Right lobe of liver (tissue), 6 donors: ENCODE data around the gene ZNF687. TPM values are rescaled to one million over a fixed set of nuclear protein-coding genes. Genes with fewer than 3 reads are reported as not detected.

ENCODE experiments used
- ATAC-seq, 4 donors: fragments of 200-7000 bp; cut with Tn5 transposase; one replicate each; pipeline ENCODE4 v1.9.1; 2020; ENCODE audit warnings: mild to moderate bottlenecking in 4 of 4, moderate library complexity in 4 of 4
- DNase-seq, 3 donors: peaks; one replicate each; pipeline ENCODE4 v3.0.0-alpha.2; 2020
- H3K27ac ChIP-seq, 3 donors: fragments of 200-600 bp; one replicate each; pipeline ENCODE4 v1.8.0; 2022
- H3K27me3 ChIP-seq, 2 donors: fragments of 200-600 bp; one replicate each; pipeline ENCODE4 v1.8.0; 2022
- H3K36me3 ChIP-seq, 4 donors: fragments of 200-600 bp; sonication (generic) in 1 of 4; one replicate each; pipeline versions ENCODE4 v1.5.1 to v1.8.0; 2017 to 2022; ENCODE audit warnings: control low read depth in 1 of 4
- H3K4me1 ChIP-seq, 4 donors: fragments of 200-600 bp; sonication (generic) in 1 of 4; one replicate each; pipeline versions ENCODE4 v1.5.1 to v1.8.0; 2017 to 2022; ENCODE audit warnings: control low read depth in 1 of 4
- H3K4me3 ChIP-seq, 3 donors: fragments of 200-600 bp; one replicate each; pipeline ENCODE4 v1.8.0; 2022
- H3K9me3 ChIP-seq, 4 donors: fragments of 200-600 bp; sonication (generic) in 1 of 4; one replicate each; pipeline versions ENCODE4 v1.5.1 to v1.8.0; 2017 to 2022; ENCODE audit warnings: control low read depth in 1 of 4
- POLR2A ChIP-seq: fragments of 450-650 bp; IDR thresholded peaks from one replicate; pipeline ENCODE4 v1.6.1; 2017; ENCODE audit warnings: antibody characterized with exemption, mild to moderate bottlenecking
- WGBS: methylation state at CpG from one replicate; pipeline ENCODE4 v1.1.6; 2018; ENCODE audit warnings: low coverage, low lambda C conversion rate; ENCODE audit not compliant: insufficient coverage; ENCODE audit errors: missing lambda C conversion rate; 5-methylcytosine and 5-hydroxymethylcytosine counted together
- intact Hi-C, 2 donors: fragments of 100-400 bp; cut with DNase I; formaldehyde crosslinking; loops; one replicate each; pipeline versions ENCODE4 v1.11.2 to v1.14.1; 2022
- small RNA-seq, 2 experiments: library from RNA; depleted of rRNA; stranded (forward); fragments of <200 nt; gene quantifications; one replicate each; pipeline ENCODE3, GENCODE V24; 2016
- total RNA-seq, 6 experiments: library from RNA; depleted of rRNA in 2 of 6; stranded (reverse); fragments of >200 nt in 2 of 6; fragmentation: NEBNext Ultra II Directional in 3 of 6; extraction: Animal tissue kit (Norgen Biotek cat#: 25700) in 3 of 6; gene quantifications; one replicate each; pipeline versions ENCODE4 v1.1.0 to v1.2.4, GENCODE V29; 2016 to 2023
- TF ChIP-seq, protein P1 (sequence below), 4 donors: fragments of 200-600 bp in 3 of 4; fragments of 450-650 bp in 1 of 4; IDR thresholded peaks; one replicate each; pipeline versions ENCODE4 v1.5.1 to v1.8.0; 2016 to 2022; ENCODE audit warnings: antibody characterized with exemption in 4 of 4, mild to moderate bottlenecking in 2 of 4
- donor health status: DM: no; HTN: yes; CAD: no.
- donor health status: DM: no; HTN: no; CAD: no.
- donor health status: DM: no; HTN: no; CAD: no.
- donor health status: DM: no; HTN: yes; CAD: no.
- donor health status: DM: no; HTN: yes; CAD: no.

Gene ZNF687
- total RNA-seq, 6 experiments from 2014 or later: 7.6 to 14.2 (median 10.1) TPM

DNA sequence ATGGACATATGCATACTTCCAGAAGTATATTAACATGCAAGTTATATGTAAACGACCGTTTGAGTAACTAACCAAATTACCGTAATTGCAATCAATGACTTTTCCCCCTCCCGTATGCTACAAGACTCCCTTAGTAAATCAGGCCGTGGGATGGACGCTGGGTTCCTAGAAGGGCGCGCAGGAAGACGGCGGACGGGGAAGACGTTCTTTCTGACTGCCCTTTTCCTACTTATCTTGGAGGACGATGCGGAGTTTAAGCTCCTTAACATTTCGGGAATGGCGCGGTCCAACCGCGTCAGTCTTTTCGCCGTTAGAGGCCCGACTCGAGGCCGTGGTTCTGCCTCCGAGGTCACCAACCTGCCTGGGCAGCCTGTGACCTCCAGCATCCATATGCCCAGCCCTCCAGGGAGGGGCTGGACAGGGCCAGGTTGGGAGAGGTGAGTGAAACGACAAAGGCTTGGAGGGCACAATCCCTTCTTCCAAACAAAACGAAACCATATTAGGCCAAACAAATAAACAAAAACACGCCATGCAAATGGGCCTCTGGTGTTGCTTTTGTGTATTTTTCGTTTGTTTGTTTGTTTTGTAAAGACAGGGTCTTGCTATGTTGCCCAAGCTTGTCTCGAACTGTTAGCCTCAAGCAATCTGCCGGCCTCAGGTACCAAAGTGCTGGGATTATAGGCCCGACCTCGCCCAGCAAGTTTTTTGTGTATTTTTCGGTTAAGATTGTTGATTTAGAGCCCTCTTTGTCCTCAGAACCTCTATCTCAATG, 46.0 kb downstream of the ZNF687 start:
- intact Hi-C loops: no loop called here
- TF ChIP-seq, protein P1, sequence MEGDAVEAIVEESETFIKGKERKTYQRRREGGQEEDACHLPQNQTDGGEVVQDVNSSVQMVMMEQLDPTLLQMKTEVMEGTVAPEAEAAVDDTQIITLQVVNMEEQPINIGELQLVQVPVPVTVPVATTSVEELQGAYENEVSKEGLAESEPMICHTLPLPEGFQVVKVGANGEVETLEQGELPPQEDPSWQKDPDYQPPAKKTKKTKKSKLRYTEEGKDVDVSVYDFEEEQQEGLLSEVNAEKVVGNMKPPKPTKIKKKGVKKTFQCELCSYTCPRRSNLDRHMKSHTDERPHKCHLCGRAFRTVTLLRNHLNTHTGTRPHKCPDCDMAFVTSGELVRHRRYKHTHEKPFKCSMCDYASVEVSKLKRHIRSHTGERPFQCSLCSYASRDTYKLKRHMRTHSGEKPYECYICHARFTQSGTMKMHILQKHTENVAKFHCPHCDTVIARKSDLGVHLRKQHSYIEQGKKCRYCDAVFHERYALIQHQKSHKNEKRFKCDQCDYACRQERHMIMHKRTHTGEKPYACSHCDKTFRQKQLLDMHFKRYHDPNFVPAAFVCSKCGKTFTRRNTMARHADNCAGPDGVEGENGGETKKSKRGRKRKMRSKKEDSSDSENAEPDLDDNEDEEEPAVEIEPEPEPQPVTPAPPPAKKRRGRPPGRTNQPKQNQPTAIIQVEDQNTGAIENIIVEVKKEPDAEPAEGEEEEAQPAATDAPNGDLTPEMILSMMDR (IDR thresholded peaks at IDR 0.05): no peak
- TF ChIP-seq POLR2A: no peak
- Histone ChIP-seq H3K27me3 (no peaks in the 10 kb centered on the region), H3K9me3 (no peaks in the 10 kb centered on the region), H3K4me3 (peak overlapping the region; percentile 79 to 92 (median 88)), H3K36me3 (peaks cover 0 to 17% (median 0%) of the 10 kb centered on the region in 4 donors), H3K27ac (peak overlapping the region; percentile 61 to 96 (median 89)), H3K4me1 (peaks cover 0 to 17% (median 7%) of the 10 kb centered on the region in 4 donors)
- WGBS: 17% methylated on average over 34 of the region's 34 CpGs
- peak; percentile 39 to 74 (median 44) for ATAC-seq
- peak; percentile 42 to 57 (median 55) for DNase-seq

DNA sequence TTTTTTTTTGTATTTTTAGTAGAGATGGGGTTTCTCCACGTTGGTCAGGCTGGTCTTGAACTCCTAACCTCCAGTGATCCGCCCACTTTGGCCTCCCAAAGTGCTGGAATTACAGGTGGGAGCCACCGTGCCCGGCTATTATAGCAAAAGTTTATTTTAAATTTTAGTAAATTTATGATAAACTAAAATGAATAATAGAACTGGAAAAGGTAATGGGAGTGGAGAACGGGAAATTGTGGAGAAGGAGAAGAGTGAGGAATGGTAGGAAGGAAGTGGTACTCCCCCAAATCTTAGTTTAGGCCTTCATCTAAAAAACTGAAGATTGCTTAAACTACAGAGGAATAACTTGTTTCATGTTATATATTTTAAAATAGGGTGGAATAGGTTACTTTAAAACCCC, 52.7 kb downstream of the ZNF687 start:
- no peak for TF ChIP-seq POLR2A
- TF ChIP-seq, protein P1 (IDR thresholded peaks at IDR 0.05): no peak
- DNase-seq: no peak
- H3K27me3 ChIP-seq: no peaks in the 10 kb centered on the region
- no peaks in the 10 kb centered on the region for H3K36me3 ChIP-seq
- no peaks in the 10 kb centered on the region for H3K9me3 ChIP-seq
- no peak for ATAC-seq
- intact Hi-C loops: no loop called here
- WGBS: 89% methylated on average over 5 of the region's 5 CpGs
- H3K4me1 ChIP-seq: no peaks in the 10 kb centered on the region
- H3K4me3 ChIP-seq: no peak overlapping the region
- H3K27ac ChIP-seq: no peak overlapping the region

DNA sequence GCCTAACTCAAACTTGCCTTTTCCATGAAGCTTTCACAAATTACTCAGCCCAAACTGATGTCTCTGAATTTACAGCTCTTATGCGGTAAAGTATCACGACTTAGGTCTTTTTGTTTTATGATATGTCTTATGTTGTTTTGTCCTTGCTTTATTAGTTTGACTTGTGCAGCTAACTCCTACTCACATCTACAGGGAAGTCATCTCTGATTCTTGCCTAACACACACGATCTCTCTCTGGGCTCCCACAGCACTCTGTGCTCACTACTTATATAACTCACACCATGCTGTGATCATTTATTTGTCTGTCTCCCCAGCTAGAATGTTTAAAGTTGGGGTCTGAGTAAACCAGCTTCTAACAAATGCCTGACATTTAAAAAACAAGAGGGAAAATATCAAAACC, 54.5 kb downstream of the ZNF687 start:
- intact Hi-C loops: no loop called here
- Histone ChIP-seq H3K9me3 (no peaks in the 10 kb centered on the region), H3K27ac (no peak overlapping the region), H3K4me1 (peaks cover 0 to 2% (median 0%) of the 10 kb centered on the region in 4 donors), H3K36me3 (no peaks in the 10 kb centered on the region), H3K4me3 (no peak overlapping the region), H3K27me3 (no peaks in the 10 kb centered on the region)
- ATAC-seq (no peak), DNase-seq (no peak)
- TF ChIP-seq, protein P1 (IDR thresholded peaks at IDR 0.05): no peak
- no peak for TF ChIP-seq POLR2A
- WGBS: 80% methylated on average over 3 of the region's 3 CpGs

DNA sequence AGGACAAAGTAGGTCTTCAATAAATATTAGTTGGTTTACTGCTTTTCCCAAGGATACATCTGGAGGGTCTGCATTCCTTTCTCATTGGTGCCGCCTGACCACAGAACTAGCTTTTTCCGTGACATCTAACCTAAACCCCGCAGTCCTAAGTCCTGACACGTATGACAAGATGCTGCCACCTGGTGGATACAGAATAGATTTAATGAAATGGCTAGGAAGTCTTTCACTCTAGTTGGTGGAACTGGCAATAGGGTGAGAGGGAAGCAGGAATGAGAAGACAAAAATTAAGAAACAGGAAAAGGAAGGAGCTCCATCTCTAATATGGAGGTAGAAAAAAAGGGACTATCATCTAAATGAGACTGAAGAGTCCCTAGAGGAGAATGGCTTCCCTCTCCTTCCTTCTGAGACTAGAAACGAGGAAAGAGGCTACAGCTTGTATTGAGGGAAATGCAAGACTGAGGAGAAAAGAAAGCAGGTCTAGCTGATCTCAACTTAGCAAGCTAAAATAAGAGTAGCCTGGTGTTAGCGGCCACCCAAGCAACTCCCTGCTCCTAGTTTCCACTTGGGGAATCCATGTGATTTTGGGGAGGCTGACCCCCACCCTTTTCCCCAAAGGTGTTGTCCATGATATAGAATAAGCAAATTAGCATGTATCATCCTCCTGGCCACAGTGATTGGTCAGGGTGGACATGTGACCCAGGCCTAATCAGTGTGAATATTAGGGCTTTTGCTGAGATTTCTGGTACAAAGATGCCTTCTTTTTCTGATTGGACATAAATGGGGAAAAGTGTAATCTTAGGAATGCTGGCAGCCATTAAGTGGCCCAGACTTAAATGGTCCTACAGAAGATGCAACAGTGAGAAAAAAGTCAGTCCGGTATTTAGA, 59.0 kb downstream of the ZNF687 start:
- DNase-seq (no peak), ATAC-seq (peak; percentile 93 to 98 (median 96))
- 22% methylated on average over 7 of the region's 7 CpGs for WGBS
- TF ChIP-seq, protein P1 (IDR thresholded peaks at IDR 0.05): peak; percentile 61 to 86 (median 76)
- no peak for TF ChIP-seq POLR2A
- intact Hi-C loops: loop anchor here in 1 of 2 donors (5.0 kb wide), 1 partner anchor 39 kb away; no protein-coding TSS in a partner anchor
- Histone ChIP-seq H3K9me3 (no peaks in the 10 kb centered on the region), H3K36me3 (peaks cover 0 to 16% (median 0%) of the 10 kb centered on the region in 4 donors), H3K4me3 (no peak overlapping the region), H3K27ac (no peak overlapping the region), H3K4me1 (peaks cover 0 to 2% (median under 1%) of the 10 kb centered on the region in 4 donors), H3K27me3 (no peaks in the 10 kb centered on the region)

Small RNA genes within 50 kb of the gene (small RNA-seq; reads per million reads assigned to genes)
- 0 reads per million in 2 experiments for gene RN7SL444P

Other genes starting within 250 kb of the ZNF687 start
- under 1 TPM in 5 of 6 experiments, not detected in 1; 0.12 to 0.76 (median 0.42) TPM for gene BNIPL, start 245.7 kb upstream of the ZNF687 start, total RNA-seq
- gene C1orf56, start 234.5 kb upstream of the ZNF687 start, total RNA-seq: 1 to 10 TPM; 2.4 to 5.7 (median 3.8) TPM
- 10 to 100 TPM; 15.9 to 37.5 (median 27.3) TPM for gene CDC42SE1, start 222.7 kb upstream of the ZNF687 start, total RNA-seq
- under 1 TPM; 0.24 to 0.56 (median 0.40) TPM for gene MLLT11, start 221.9 kb upstream of the ZNF687 start, total RNA-seq
- 1 to 10 TPM; 2.0 to 6.5 (median 5.0) TPM for gene GABPB2, start 211.5 kb upstream of the ZNF687 start, total RNA-seq
- 1 to 10 TPM in 5 of 6 experiments, under 1 TPM in 1; 0.87 to 8.3 (median 4.1) TPM for gene SEMA6C, start 135.7 kb upstream of the ZNF687 start, total RNA-seq
- gene TNFAIP8L2, start 125.7 kb upstream of the ZNF687 start, total RNA-seq: 1 to 10 TPM; 1.1 to 4.2 (median 2.2) TPM
- gene LYSMD1, start 116.4 kb upstream of the ZNF687 start, total RNA-seq: 1 to 10 TPM; 2.7 to 6.4 (median 4.5) TPM
- gene SCNM1, start 116.2 kb upstream of the ZNF687 start, total RNA-seq: 10 to 100 TPM in 2 of 6 experiments, 1 to 10 TPM in 4; 7.5 to 13.2 (median 8.5) TPM
- not detected for gene TMOD4, start 106.3 kb upstream of the ZNF687 start, total RNA-seq
- gene VPS72, start 92.1 kb upstream of the ZNF687 start, total RNA-seq: 10 to 100 TPM; 10.0 to 19.2 (median 14.7) TPM
- gene PIP5K1A, start 83.7 kb upstream of the ZNF687 start, total RNA-seq: 10 to 100 TPM; 13.9 to 22.1 (median 17.2) TPM
- 10 to 100 TPM; 72.2 to 95.6 (median 79.1) TPM for gene PSMD4, start 27.6 kb upstream of the ZNF687 start, total RNA-seq
- 10 to 100 TPM; 20.0 to 24.7 (median 22.7) TPM for gene PI4KB, start 45.1 kb downstream of the ZNF687 start, total RNA-seq
- gene RFX5, start 65.0 kb downstream of the ZNF687 start, total RNA-seq: 10 to 100 TPM in 5 of 6 experiments, 1 to 10 TPM in 1; 9.8 to 23.0 (median 16.8) TPM
- gene SELENBP1, start 90.4 kb downstream of the ZNF687 start, total RNA-seq: 100 to 1,000 TPM in 4 of 6 experiments, 10 to 100 TPM in 2; 83.4 to 423 (median 208) TPM
- 100 to 1,000 TPM; 125 to 174 (median 151) TPM for gene PSMB4, start 117.3 kb downstream of the ZNF687 start, total RNA-seq
- gene POGZ, start 177.2 kb downstream of the ZNF687 start, total RNA-seq: 10 to 100 TPM; 13.5 to 44.9 (median 29.9) TPM
- gene CGN, start 229.1 kb downstream of the ZNF687 start, total RNA-seq: 10 to 100 TPM; 15.9 to 65.4 (median 38.6) TPM